SK-N-MC (cell line): ENCODE results near the gene SLC39A11.

Experiments
- EZH2 ChIP-seq: fragments of 200-600 bp; sonication (generic); IDR thresholded peaks from one replicate; pipeline ENCODE4 v1.6.1; 2017; ENCODE audit warnings: antibody characterized with exemption
- FOXP2 ChIP-seq: optimal IDR thresholded peaks from 2 replicates; pipeline ENCODE3; 2011; ENCODE audit warnings: mild to moderate bottlenecking, moderate library complexity; ENCODE audit not compliant: insufficient read depth; ENCODE audit errors: extremely low read length, control extremely low read depth
- POLR2AphosphoS5 ChIP-seq: IDR thresholded peaks from 2 replicates; pipeline ENCODE4 v1.6.1; 2012; ENCODE audit warnings: mild to moderate bottlenecking, low read depth, low read length, borderline replicate concordance

- TF ChIP-seq EZH2 (no peak), POLR2AphosphoS5 (no peak), FOXP2 (no peak)
Observed at GRCh38 chr17:72931635-72932034, 160.9 kb downstream of the SLC39A11 start.
